SU-DHL-6 (cell line): ENCODE measurements around the gene CERT1.

ENCODE experiments used
- EZH2phosphoT487 ChIP-seq: fragments of 200-600 bp; sonication (generic), shearing (Covaris generic); conservative IDR thresholded peaks from 2 replicates; pipeline ENCODE4 v1.6.1; 2018; ENCODE audit warnings: mild to moderate bottlenecking, antibody characterized with exemption, low read length, moderate library complexity, mixed read lengths
- TF ChIP-seq, protein P1 (sequence below): fragments of 200-600 bp; sonication (generic); IDR thresholded peaks from one replicate; pipeline ENCODE4 v1.5.1; 2017; ENCODE audit warnings: antibody characterized with exemption, mild to moderate bottlenecking, low read length, moderate library complexity; ENCODE audit not compliant: insufficient read depth, poor library complexity, severe bottlenecking

DNA sequence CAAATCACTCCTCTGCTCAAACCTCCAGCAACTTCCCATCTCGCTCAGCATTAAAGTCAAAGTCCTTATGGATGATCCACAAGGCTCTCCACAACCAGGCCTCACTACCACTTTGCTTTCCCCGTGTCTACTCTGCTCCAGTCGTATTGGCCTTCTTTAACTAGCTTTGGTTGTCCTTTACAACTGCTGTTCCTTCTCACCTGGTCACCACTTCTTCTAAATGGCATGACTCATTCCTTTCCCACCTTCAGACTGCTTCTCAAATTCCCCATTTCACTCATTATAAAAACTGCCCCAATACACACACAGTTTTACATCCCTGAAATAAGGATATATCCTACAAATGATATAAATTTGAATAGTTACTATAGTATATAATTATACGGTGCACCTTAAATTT, 30.4 kb downstream of the CERT1 start:
- TF ChIP-seq, protein P1, sequence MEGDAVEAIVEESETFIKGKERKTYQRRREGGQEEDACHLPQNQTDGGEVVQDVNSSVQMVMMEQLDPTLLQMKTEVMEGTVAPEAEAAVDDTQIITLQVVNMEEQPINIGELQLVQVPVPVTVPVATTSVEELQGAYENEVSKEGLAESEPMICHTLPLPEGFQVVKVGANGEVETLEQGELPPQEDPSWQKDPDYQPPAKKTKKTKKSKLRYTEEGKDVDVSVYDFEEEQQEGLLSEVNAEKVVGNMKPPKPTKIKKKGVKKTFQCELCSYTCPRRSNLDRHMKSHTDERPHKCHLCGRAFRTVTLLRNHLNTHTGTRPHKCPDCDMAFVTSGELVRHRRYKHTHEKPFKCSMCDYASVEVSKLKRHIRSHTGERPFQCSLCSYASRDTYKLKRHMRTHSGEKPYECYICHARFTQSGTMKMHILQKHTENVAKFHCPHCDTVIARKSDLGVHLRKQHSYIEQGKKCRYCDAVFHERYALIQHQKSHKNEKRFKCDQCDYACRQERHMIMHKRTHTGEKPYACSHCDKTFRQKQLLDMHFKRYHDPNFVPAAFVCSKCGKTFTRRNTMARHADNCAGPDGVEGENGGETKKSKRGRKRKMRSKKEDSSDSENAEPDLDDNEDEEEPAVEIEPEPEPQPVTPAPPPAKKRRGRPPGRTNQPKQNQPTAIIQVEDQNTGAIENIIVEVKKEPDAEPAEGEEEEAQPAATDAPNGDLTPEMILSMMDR: no peak
- no peak for TF ChIP-seq EZH2phosphoT487
